ENCODE results near the gene TMEM204. TPM values are rescaled to one million over a fixed set of nuclear protein-coding genes. Genes with fewer than 3 reads are reported as not detected.
A peak's percentile ranks its signal among the peaks of the same experiment; 100 is the strongest.

Gene TMEM204
- total RNA-seq, 1 donor from 2014 or later = under 0.01 TPM

GRCh38 chr16:1548727-1549126 lies 15.3 kb downstream of the TMEM204 start:
- peak; percentile 44 for DNase-seq (ENCODE audit: low read depth)
- Histone ChIP-seq H3K4me3 (ENCODE audit: low read depth, low read length) (no peak overlapping the region), H3K27me3 (ENCODE audit: control insufficient read depth, insufficient read depth, low read length) (no peaks in the 10 kb centered on the region), H3K36me3 (ENCODE audit: control insufficient read depth, insufficient read depth, low read length) (no peaks in the 10 kb centered on the region)
- FAIRE-seq = peak; percentile 86
- no peak for TF ChIP-seq CTCF (IDR thresholded peaks at IDR 0.05; ENCODE audit: insufficient read depth, low read length, severe bottlenecking)

- no peak for FAIRE-seq
- no peak for DNase-seq (ENCODE audit: low read depth)
- no peaks in the 10 kb centered on the region for H3K27me3 ChIP-seq (ENCODE audit: control insufficient read depth, insufficient read depth, low read length)
- TF ChIP-seq CTCF (IDR thresholded peaks at IDR 0.05; ENCODE audit: insufficient read depth, low read length, severe bottlenecking) = no peak
- H3K4me3 ChIP-seq (ENCODE audit: low read depth, low read length) = no peak overlapping the region
- H3K36me3 ChIP-seq (ENCODE audit: control insufficient read depth, insufficient read depth, low read length) = no peaks in the 10 kb centered on the region
Measured at GRCh38 chr16:1550069-1550468, 16.6 kb downstream of the TMEM204 start.

- no peak for FAIRE-seq
- H3K36me3 ChIP-seq (ENCODE audit: control insufficient read depth, insufficient read depth, low read length) = no peaks in the 10 kb centered on the region
Measured at GRCh38 chr16:1550696-1551095, 17.2 kb downstream of the TMEM204 start.

GRCh38 chr16:1551166-1551565 lies 17.7 kb downstream of the TMEM204 start:
- no peaks in the 10 kb centered on the region for H3K36me3 ChIP-seq (ENCODE audit: control insufficient read depth, insufficient read depth, low read length)
- no peak for TF ChIP-seq CTCF (IDR thresholded peaks at IDR 0.05; ENCODE audit: insufficient read depth, low read length, severe bottlenecking)
- DNase-seq (ENCODE audit: low read depth) = no peak
- no peak overlapping the region for H3K4me3 ChIP-seq (ENCODE audit: low read depth, low read length)
- no peaks in the 10 kb centered on the region for H3K27me3 ChIP-seq (ENCODE audit: control insufficient read depth, insufficient read depth, low read length)
- FAIRE-seq = no peak

More at GRCh38 chr16:1550696-1551095, 17.2 kb downstream of the TMEM204 start:
- H3K4me3 ChIP-seq (ENCODE audit: low read depth, low read length) = no peak overlapping the region
- H3K27me3 ChIP-seq (ENCODE audit: control insufficient read depth, insufficient read depth, low read length) = no peaks in the 10 kb centered on the region
- DNase-seq (ENCODE audit: low read depth) = no peak
- TF ChIP-seq CTCF (IDR thresholded peaks at IDR 0.05; ENCODE audit: insufficient read depth, low read length, severe bottlenecking) = no peak

- DNase-seq (ENCODE audit: low read depth) = no peak
Measured at GRCh38 chr16:1552129-1552528, 18.7 kb downstream of the TMEM204 start.

More at GRCh38 chr16:1552129-1552528, 18.7 kb downstream of the TMEM204 start:
- TF ChIP-seq CTCF (IDR thresholded peaks at IDR 0.05; ENCODE audit: insufficient read depth, low read length, severe bottlenecking) = no peak
- Histone ChIP-seq H3K36me3 (ENCODE audit: control insufficient read depth, insufficient read depth, low read length) (no peaks in the 10 kb centered on the region), H3K27me3 (ENCODE audit: control insufficient read depth, insufficient read depth, low read length) (no peaks in the 10 kb centered on the region), H3K4me3 (ENCODE audit: low read depth, low read length) (no peak overlapping the region)
- FAIRE-seq = no peak
